ENCODE measurements around the gene UGCG.

DNA sequence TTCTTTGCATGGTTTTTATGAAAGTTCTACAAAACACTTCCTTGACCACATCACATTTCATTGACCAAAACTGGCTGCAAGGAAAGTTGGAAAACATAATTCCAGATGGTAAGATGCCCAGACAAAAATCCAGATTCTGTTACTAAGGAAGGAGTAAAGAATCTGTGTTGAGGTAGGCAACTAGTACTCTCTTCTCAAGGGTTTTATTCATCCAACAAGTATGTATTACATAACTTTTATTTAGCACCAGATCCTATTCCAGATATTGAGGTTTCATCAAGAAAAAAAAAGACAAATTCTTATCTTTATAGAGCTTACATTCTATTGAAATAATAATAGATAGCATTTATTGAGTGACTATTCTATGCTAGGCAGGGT lies 43.2 kb upstream of the UGCG start:
- TF ChIP-seq, protein P1, sequence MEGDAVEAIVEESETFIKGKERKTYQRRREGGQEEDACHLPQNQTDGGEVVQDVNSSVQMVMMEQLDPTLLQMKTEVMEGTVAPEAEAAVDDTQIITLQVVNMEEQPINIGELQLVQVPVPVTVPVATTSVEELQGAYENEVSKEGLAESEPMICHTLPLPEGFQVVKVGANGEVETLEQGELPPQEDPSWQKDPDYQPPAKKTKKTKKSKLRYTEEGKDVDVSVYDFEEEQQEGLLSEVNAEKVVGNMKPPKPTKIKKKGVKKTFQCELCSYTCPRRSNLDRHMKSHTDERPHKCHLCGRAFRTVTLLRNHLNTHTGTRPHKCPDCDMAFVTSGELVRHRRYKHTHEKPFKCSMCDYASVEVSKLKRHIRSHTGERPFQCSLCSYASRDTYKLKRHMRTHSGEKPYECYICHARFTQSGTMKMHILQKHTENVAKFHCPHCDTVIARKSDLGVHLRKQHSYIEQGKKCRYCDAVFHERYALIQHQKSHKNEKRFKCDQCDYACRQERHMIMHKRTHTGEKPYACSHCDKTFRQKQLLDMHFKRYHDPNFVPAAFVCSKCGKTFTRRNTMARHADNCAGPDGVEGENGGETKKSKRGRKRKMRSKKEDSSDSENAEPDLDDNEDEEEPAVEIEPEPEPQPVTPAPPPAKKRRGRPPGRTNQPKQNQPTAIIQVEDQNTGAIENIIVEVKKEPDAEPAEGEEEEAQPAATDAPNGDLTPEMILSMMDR (conservative IDR thresholded peaks at IDR 0.05; ENCODE audit: low read length) = no peak
- TF ChIP-seq EZH2phosphoT487 (IDR thresholded peaks at IDR 0.05; ENCODE audit: borderline replicate concordance) = no peak
